ENCODE data around the gene ATF6B. TPM values are rescaled to one million over a fixed set of nuclear protein-coding genes. Genes with fewer than 3 reads are reported as not detected.

The ATF6B gene
- total and polyA plus RNA-seq, 2 of the 13 experiments (the other 11 are each of a cell fraction or from before 2014, with no cell fraction given) = 18.1 to 44.0 TPM

GRCh38 chr6:32154514-32155161 is 26.6 kb upstream of the ATF6B start (continued):
- TF ChIP-seq ZNF496 (CRISPR knock-in tag; IDR thresholded peaks at IDR 0.05; ENCODE audit: insufficient replicate concordance) (no peak), TEAD2 (CRISPR knock-in tag; IDR thresholded peaks at IDR 0.05) (no peak; the same call in 1 of the 2 replicates), SOX13 (IDR thresholded peaks at IDR 0.05) (0 out of 2 replicates have a peak, but pooled peaks have one; percentile 14), SOX13 (CRISPR knock-in tag; conservative IDR thresholded peaks at IDR 0.05 in 1 of 2, IDR thresholded peaks at IDR 0.05 in 1 of 2) (no peak; a peak in 1 of 4 replicates), NONO (IDR thresholded peaks at IDR 0.05) (no peak), NONO (CRISPR knock-in tag; conservative IDR thresholded peaks at IDR 0.05) (peak; percentile 83), ZNF703 (CRISPR knock-in tag; IDR thresholded peaks at IDR 0.05; ENCODE audit: borderline replicate concordance) (no peak), ZNF569 (CRISPR knock-in tag; IDR thresholded peaks at IDR 0.05; ENCODE audit: borderline replicate concordance) (no peak), ZFY (CRISPR knock-in tag; IDR thresholded peaks at IDR 0.05) (no peak), ZNF792 (CRISPR knock-in tag; IDR thresholded peaks at IDR 0.05) (no peak; the same call in 1 of the 2 replicates), RBM39 (IDR thresholded peaks at IDR 0.05; ENCODE audit: low read depth, low read length, poor library complexity, severe bottlenecking) (no peak), NR3C1 (CRISPR knock-in tag; IDR thresholded peaks at IDR 0.05) (no peak), NFRKB (IDR thresholded peaks at IDR 0.05) (no peak), ZNF761 (CRISPR knock-in tag; conservative IDR thresholded peaks at IDR 0.05) (no peak; the same call in 1 of the 2 replicates), ZFP36L1 (CRISPR knock-in tag; IDR thresholded peaks at IDR 0.05) (no peak), ZNF746 (CRISPR knock-in tag; IDR thresholded peaks at IDR 0.05) (no peak), ZNF136 (CRISPR knock-in tag; IDR thresholded peaks at IDR 0.05; ENCODE audit: low read depth) (no peak), ZNF674 (CRISPR knock-in tag; IDR thresholded peaks at IDR 0.05; ENCODE audit: low read depth) (no peak; the same call in 1 of the 2 replicates), ATF7 (IDR thresholded peaks at IDR 0.05) (no peak), ATF7 (CRISPR knock-in tag; IDR thresholded peaks at IDR 0.05) (no peak), NCOA5 (CRISPR knock-in tag; IDR thresholded peaks at IDR 0.05) (no peak), THRA (CRISPR knock-in tag; IDR thresholded peaks at IDR 0.05; ENCODE audit: borderline replicate concordance) (peak; percentile 66), RAD21 (CRISPR knock-in tag; IDR thresholded peaks at IDR 0.05) (peak; percentile 97), U2AF1 (optimal IDR thresholded peaks at IDR 0.05; ENCODE audit: low read depth, low read length) (peak; percentile 52), MBD4 (IDR thresholded peaks at IDR 0.05; ENCODE audit: borderline replicate concordance, low read length) (no peak)
- TF ChIP-seq, protein P1, sequence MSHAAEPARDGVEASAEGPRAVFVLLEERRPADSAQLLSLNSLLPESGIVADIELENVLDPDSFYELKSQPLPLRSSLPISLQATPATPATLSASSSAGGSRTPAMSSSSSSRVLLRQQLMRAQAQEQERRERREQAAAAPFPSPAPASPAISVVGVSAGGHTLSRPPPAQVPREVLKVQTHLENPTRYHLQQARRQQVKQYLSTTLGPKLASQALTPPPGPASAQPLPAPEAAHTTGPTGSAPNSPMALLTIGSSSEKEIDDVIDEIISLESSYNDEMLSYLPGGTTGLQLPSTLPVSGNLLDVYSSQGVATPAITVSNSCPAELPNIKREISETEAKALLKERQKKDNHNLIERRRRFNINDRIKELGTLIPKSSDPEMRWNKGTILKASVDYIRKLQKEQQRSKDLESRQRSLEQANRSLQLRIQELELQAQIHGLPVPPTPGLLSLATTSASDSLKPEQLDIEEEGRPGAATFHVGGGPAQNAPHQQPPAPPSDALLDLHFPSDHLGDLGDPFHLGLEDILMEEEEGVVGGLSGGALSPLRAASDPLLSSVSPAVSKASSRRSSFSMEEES (CRISPR knock-in tag; IDR thresholded peaks at IDR 0.05) = no peak
- TF ChIP-seq, protein P2, sequence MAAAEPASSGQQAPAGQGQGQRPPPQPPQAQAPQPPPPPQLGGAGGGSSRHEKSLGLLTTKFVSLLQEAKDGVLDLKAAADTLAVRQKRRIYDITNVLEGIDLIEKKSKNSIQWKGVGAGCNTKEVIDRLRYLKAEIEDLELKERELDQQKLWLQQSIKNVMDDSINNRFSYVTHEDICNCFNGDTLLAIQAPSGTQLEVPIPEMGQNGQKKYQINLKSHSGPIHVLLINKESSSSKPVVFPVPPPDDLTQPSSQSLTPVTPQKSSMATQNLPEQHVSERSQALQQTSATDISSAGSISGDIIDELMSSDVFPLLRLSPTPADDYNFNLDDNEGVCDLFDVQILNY (CRISPR knock-in tag; conservative IDR thresholded peaks at IDR 0.05) = 0 out of 2 replicates have a peak, but pooled peaks have one; percentile 39

All from HepG2 (cell line).